ENCODE results near the gene BSG. TPM values are rescaled to one million over a fixed set of nuclear protein-coding genes. Genes with fewer than 3 reads are reported as not detected.

Gene BSG
- total RNA-seq, 1 experiment from 2014 or later: 823 TPM

DNA sequence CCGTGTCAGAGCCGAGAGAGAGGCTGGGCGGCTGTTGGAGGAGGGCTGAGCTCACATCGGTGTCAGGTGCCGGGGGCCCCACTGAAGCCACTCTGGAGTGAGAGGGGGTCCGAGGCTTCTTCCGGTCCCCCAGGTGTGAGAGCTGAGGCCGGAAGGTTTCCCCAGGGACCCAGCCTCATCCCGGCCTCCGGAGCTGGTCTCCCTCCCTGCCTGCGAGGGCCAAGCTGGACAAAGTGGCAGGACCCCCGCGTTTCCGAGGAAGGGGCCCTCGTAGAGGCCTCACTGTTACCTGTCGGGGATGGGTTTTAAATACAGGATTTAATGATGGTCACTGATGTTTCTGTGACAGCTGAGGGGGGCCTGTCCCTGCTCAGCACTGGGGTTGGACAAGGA is 23.9 kb downstream of the BSG start:
- no peak for DNase-seq
- no peak overlapping the region for H3K27ac ChIP-seq
- no peaks in the 10 kb centered on the region for H3K79me2 ChIP-seq (ENCODE audit: low read depth)
- H3K4me1 ChIP-seq (replicated peaks; ENCODE audit: insufficient read depth): no peaks in the 10 kb centered on the region
- ChIA-PET POLR2A (ENCODE audit: unreplicated experiment) (no interaction called here), CTCF (no interaction called here)
- no peaks in the 10 kb centered on the region for H3F3A ChIP-seq (ENCODE audit: insufficient read depth, low read depth)
- H2AFZ ChIP-seq: no peak overlapping the region
- H3K36me3 ChIP-seq (ENCODE audit: low read depth): no peaks in the 10 kb centered on the region
- TF ChIP-seq, protein P1, sequence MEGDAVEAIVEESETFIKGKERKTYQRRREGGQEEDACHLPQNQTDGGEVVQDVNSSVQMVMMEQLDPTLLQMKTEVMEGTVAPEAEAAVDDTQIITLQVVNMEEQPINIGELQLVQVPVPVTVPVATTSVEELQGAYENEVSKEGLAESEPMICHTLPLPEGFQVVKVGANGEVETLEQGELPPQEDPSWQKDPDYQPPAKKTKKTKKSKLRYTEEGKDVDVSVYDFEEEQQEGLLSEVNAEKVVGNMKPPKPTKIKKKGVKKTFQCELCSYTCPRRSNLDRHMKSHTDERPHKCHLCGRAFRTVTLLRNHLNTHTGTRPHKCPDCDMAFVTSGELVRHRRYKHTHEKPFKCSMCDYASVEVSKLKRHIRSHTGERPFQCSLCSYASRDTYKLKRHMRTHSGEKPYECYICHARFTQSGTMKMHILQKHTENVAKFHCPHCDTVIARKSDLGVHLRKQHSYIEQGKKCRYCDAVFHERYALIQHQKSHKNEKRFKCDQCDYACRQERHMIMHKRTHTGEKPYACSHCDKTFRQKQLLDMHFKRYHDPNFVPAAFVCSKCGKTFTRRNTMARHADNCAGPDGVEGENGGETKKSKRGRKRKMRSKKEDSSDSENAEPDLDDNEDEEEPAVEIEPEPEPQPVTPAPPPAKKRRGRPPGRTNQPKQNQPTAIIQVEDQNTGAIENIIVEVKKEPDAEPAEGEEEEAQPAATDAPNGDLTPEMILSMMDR (conservative IDR thresholded peaks at IDR 0.05): no peak
- no peak for TF ChIP-seq EZH2 (IDR thresholded peaks at IDR 0.05; ENCODE audit: low read depth)
- no TSS peak for BruUV-seq (replicated peaks)
- no peaks in the 10 kb centered on the region for H3K9me2 ChIP-seq (ENCODE audit: insufficient read depth)
- H4K20me1 ChIP-seq (ENCODE audit: insufficient read depth): peaks cover 6% of the 10 kb centered on the region; the same call in 1 of the 2 replicates
- intact Hi-C loops (cut with micrococcal nuclease; ENCODE audit: unreplicated experiment): no loop called here
- H3K4me2 ChIP-seq: no peak overlapping the region
- H3K9me3 ChIP-seq (ENCODE audit: insufficient read depth, low read depth): no peaks in the 10 kb centered on the region
- H3K4me3 ChIP-seq: no peak overlapping the region
- peaks cover 22% of the 10 kb centered on the region for H3K27me3 ChIP-seq (ENCODE audit: insufficient read depth, low read depth)

DNA sequence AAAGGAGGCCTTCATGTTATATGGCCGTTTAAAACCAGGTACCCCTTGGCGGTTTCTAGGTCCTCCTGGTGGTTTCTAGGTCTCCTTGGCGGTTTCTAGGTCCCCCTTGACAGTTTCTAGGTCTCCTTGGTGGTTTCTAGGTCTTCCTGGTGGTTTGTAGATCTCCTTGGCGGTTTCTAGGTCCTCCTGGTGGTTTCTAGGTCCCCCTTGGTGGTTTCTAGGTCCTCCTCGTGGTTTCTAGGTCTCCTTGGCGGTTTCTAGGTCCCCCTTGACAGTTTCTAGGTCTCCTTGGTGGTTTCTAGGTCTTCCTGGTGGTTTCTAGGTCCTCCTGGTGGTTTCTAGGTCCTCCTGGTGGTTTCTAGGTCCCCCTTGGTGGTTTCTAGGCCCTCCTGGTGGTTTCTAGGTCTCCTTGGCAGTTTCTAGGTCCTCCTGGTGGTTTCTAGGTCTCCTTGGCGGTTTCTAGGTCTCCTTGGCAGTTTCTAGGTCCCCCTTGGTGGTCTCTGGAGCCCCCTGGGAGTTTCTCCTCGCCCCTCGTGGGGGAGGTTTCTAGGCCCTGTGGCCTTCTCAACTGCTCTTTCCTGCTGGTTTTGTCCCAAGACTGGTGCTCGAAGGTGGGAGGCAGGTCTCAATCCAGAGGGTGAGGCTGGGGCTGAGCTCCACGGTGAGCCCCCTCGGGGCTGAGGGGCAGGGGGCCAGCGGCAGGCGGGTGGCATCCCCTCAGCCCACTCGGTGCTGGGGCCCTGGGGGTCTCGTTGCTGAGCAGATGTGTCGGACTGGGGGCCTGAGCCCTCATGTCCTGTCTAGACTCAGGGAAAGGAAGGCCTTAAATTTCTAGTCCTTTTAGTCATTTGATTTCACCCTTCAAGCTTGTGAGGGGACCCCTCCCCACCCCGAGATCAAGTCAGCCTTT is 25.3 kb downstream of the BSG start:
- Histone ChIP-seq H3K9me2 (ENCODE audit: insufficient read depth) (no peaks in the 10 kb centered on the region), H4K20me1 (ENCODE audit: insufficient read depth) (no peaks in the 10 kb centered on the region), H3K27me3 (ENCODE audit: insufficient read depth, low read depth) (peaks cover 22% of the 10 kb centered on the region), H3K9me3 (ENCODE audit: insufficient read depth, low read depth) (no peaks in the 10 kb centered on the region), H2AFZ (no peak overlapping the region), H3K79me2 (ENCODE audit: low read depth) (no peaks in the 10 kb centered on the region), H3K4me2 (no peak overlapping the region), H3F3A (ENCODE audit: insufficient read depth, low read depth) (no peaks in the 10 kb centered on the region), H3K4me1 (replicated peaks; ENCODE audit: insufficient read depth) (no peaks in the 10 kb centered on the region), H3K4me3 (no peak overlapping the region), H3K36me3 (ENCODE audit: low read depth) (no peaks in the 10 kb centered on the region), H3K27ac (no peak overlapping the region)
- BruUV-seq (replicated peaks): no TSS peak
- CTCF ChIA-PET: interaction anchor here (0.6 kb wide), 1 partner anchor 10 kb away, joined by 4 read pairs; no protein-coding TSS in a partner anchor
- intact Hi-C loops (cut with micrococcal nuclease; ENCODE audit: unreplicated experiment): no loop called here
- no peak for DNase-seq
- POLR2A ChIA-PET (ENCODE audit: unreplicated experiment): no interaction called here
- TF ChIP-seq, protein P1 (conservative IDR thresholded peaks at IDR 0.05): no peak
- no peak for TF ChIP-seq EZH2 (IDR thresholded peaks at IDR 0.05; ENCODE audit: low read depth)

DNA sequence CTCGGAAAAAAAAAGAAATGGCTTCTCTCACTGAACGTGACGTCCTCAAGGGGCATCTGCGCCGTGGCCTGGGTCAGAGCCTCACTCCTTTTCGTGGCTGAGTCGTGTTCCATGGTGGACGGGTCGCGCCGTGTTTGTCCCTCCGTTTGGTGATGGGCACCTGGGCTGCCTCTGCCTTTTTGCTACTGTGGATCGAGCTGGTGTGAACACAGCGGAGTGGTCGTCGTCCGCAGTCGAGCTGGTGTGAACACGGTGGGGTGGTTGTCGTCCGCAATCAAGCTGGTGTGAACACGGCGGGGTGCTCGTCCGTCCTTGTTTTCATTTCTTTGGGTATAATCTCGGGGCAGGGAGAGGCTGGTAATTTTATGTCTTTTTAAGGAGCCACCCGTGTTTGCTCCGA is 28.9 kb downstream of the BSG start:
- DNase-seq: no peak
- H3K4me1 ChIP-seq (replicated peaks; ENCODE audit: insufficient read depth): no peaks in the 10 kb centered on the region
- TF ChIP-seq, protein P1 (conservative IDR thresholded peaks at IDR 0.05): no peak
- no peak overlapping the region for H3K4me2 ChIP-seq
- BruUV-seq (replicated peaks): no TSS peak
- no peaks in the 10 kb centered on the region for H3K9me2 ChIP-seq (ENCODE audit: insufficient read depth)
- POLR2A ChIA-PET (ENCODE audit: unreplicated experiment): no interaction called here
- H2AFZ ChIP-seq: no peak overlapping the region
- intact Hi-C loops (cut with micrococcal nuclease; ENCODE audit: unreplicated experiment): no loop called here
- no peaks in the 10 kb centered on the region for H3K9me3 ChIP-seq (ENCODE audit: insufficient read depth, low read depth)
- H3K27ac ChIP-seq: no peak overlapping the region
- peaks cover 4% of the 10 kb centered on the region; the same call in 1 of the 2 replicates for H3K27me3 ChIP-seq (ENCODE audit: insufficient read depth, low read depth)
- H4K20me1 ChIP-seq (ENCODE audit: insufficient read depth): no peaks in the 10 kb centered on the region
- H3K36me3 ChIP-seq (ENCODE audit: low read depth): no peaks in the 10 kb centered on the region
- H3K79me2 ChIP-seq (ENCODE audit: low read depth): no peaks in the 10 kb centered on the region
- no peak overlapping the region for H3K4me3 ChIP-seq
- H3F3A ChIP-seq (ENCODE audit: insufficient read depth, low read depth): no peaks in the 10 kb centered on the region
- CTCF ChIA-PET: no interaction called here
